Neural progenitor cell (in vitro differentiated cells): ENCODE measurements around the gene MARVELD1. TPM values are rescaled to one million over a fixed set of nuclear protein-coding genes. Genes with fewer than 3 reads are reported as not detected.
A peak's percentile ranks its signal among the peaks of the same experiment; 100 is the strongest.

Source experiments
- DNase-seq: peaks from one replicate; pipeline ENCODE4 v3.0.0-alpha.2; 2016; ENCODE audit warnings: low spot score
- H2AFZ ChIP-seq: fragments of 200-600 bp; sonication (generic); replicated peaks from 2 replicates; pipeline ENCODE4 v1.6.1; 2016; ENCODE audit warnings: antibody characterized with exemption
- H3F3A ChIP-seq: fragments of 200-600 bp; sonication (generic); 2 replicates; pipeline ENCODE4 v1.6.1; 2016; ENCODE audit warnings: antibody characterized with exemption, low read depth
- H3K27ac ChIP-seq: fragments of 200-600 bp; sonication (generic); 2 replicates; pipeline ENCODE4 v1.5.1; 2016; ENCODE audit warnings: mild to moderate bottlenecking
- H3K27me3 ChIP-seq: fragments of 200-600 bp; sonication (generic); 2 replicates; pipeline ENCODE4 v1.6.1; 2016; ENCODE audit warnings: mild to moderate bottlenecking, moderate library complexity
- H3K36me3 ChIP-seq: fragments of 200-600 bp; sonication (generic); 2 replicates; pipeline ENCODE4 v1.5.1; 2016
- H3K4me1 ChIP-seq: fragments of 200-600 bp; sonication (generic); 2 replicates; pipeline ENCODE4 v1.6.1; 2016; ENCODE audit warnings: mixed run types
- H3K4me2 ChIP-seq: fragments of 200-600 bp; sonication (generic); 2 replicates; pipeline ENCODE4 v1.6.1; 2016
- H3K4me3 ChIP-seq: fragments of 200-600 bp; sonication (generic); 2 replicates; pipeline ENCODE4 v1.5.1; 2016
- H3K79me2 ChIP-seq: fragments of 200-600 bp; sonication (generic); 2 replicates; pipeline ENCODE4 v1.6.1; 2016; ENCODE audit warnings: low read depth
- H3K9ac ChIP-seq: fragments of 200-600 bp; sonication (generic); 2 replicates; pipeline ENCODE4 v1.6.1; 2016
- H3K9me3 ChIP-seq: fragments of 200-600 bp; sonication (generic); 2 replicates; pipeline ENCODE4 v1.5.1; 2016; ENCODE audit warnings: low read depth
- H4K20me1 ChIP-seq: fragments of 200-600 bp; sonication (generic); 2 replicates; pipeline ENCODE4 v1.6.1; 2016; ENCODE audit warnings: low read depth
- H3K27ac Mint-ChIP-seq: 3 replicates; pipeline ENCODE4 v1.8.0; 2021; ENCODE audit warnings: mixed read lengths
- H3K27me3 Mint-ChIP-seq: 2 replicates; pipeline ENCODE4 v1.8.0; 2022; ENCODE audit warnings: low read depth, mild to moderate bottlenecking, inconsistent platforms, moderate library complexity, mixed read lengths; ENCODE audit not compliant: insufficient read depth
- H3K36me3 Mint-ChIP-seq: 3 replicates; pipeline ENCODE4 v1.8.0; 2021; ENCODE audit warnings: mixed read lengths
- H3K4me1 Mint-ChIP-seq: 3 replicates; pipeline ENCODE4 v1.8.0; 2021; ENCODE audit warnings: mixed read lengths
- H3K4me3 Mint-ChIP-seq: 3 replicates; pipeline ENCODE4 v1.8.0; 2021; ENCODE audit warnings: mild to moderate bottlenecking, moderate library complexity, mixed read lengths
- H3K9me3 Mint-ChIP-seq: 3 replicates; pipeline ENCODE4 v1.8.0; 2020; ENCODE audit warnings: mixed read lengths
- CTCF ChIP-seq: fragments of 200-600 bp; sonication (generic); IDR thresholded peaks from 2 replicates; pipeline ENCODE4 v1.5.1; 2017; ENCODE audit warnings: antibody characterized with exemption, mild to moderate bottlenecking
- EZH2 ChIP-seq: fragments of 200-600 bp; sonication (generic); IDR thresholded peaks from 2 replicates; pipeline ENCODE4 v1.6.1; 2017; ENCODE audit warnings: antibody characterized with exemption, mild to moderate bottlenecking, moderate library complexity
- EZH2phosphoT487 ChIP-seq: fragments of 200-600 bp; sonication (generic); IDR thresholded peaks from 2 replicates; pipeline ENCODE4 v1.6.1; 2017; ENCODE audit warnings: antibody characterized with exemption
- total RNA-seq: library from RNA; depleted of rRNA; stranded (reverse); fragments of >200 nt; gene quantifications from 2 replicates; pipeline ENCODE4 v1.2.3, GENCODE V29; 2015; ENCODE audit warnings: low replicate concordance

Gene MARVELD1
- total RNA-seq, 1 donor from 2014 or later, result 7.1 TPM

- Mint-ChIP-seq H3K9me3 (peaks cover 3% of the 10 kb centered on the region), H3K4me1 (peaks cover 12% of the 10 kb centered on the region), H3K27ac (no peak overlapping the region), H3K4me3 (no peak overlapping the region), H3K27me3 (peaks cover 8% of the 10 kb centered on the region), H3K36me3 (no peaks in the 10 kb centered on the region)
- Histone ChIP-seq H3K4me2 (no peak overlapping the region), H3K4me1 (peaks cover 3% of the 10 kb centered on the region), H4K20me1 (peaks cover 15% of the 10 kb centered on the region), H3F3A (no peaks in the 10 kb centered on the region), H3K4me3 (no peak overlapping the region), H3K79me2 (peaks cover 17% of the 10 kb centered on the region), H3K9ac (no peak overlapping the region), H3K27me3 (peaks cover 33% of the 10 kb centered on the region), H3K27ac (no peak overlapping the region), H2AFZ (no peak overlapping the region), H3K9me3 (no peaks in the 10 kb centered on the region), H3K36me3 (no peaks in the 10 kb centered on the region)
- no peak for DNase-seq
- TF ChIP-seq EZH2 (no peak), EZH2phosphoT487 (no peak), CTCF (no peak)
These were observed 20.5 kb downstream of the MARVELD1 start for GRCh38 chr10:97734021-97734420.

DNA sequence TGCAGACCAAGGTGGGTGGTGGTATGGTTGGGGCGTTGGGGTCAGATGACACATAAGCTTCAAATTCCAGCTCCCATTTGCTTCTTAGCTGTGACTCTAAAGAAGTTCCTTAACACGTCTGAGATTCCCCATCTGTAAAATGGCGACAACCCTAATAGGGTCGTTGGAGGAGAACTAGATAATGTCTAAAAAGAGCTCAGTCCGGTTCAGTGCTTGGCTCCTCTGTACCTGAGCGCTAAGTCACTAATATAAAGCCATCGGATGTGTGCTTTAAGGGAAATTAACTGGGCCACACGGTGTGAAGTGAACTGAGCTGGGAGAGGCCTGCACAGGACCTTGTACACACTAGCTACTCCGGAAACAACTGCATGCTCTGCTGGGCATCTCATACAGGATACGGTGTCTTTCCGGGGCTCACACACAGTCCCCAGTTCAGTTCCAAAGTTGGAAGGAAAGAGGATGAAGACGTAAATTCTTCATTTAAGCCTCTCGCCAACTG is 22.9 kb downstream of the MARVELD1 start:
- Histone ChIP-seq H4K20me1 (peaks cover 27% of the 10 kb centered on the region), H2AFZ (peak overlapping the region; percentile 78), H3F3A (no peaks in the 10 kb centered on the region), H3K9ac (no peak overlapping the region), H3K4me1 (peaks cover 3% of the 10 kb centered on the region), H3K27me3 (peaks cover 33% of the 10 kb centered on the region), H3K4me2 (no peak overlapping the region), H3K79me2 (peaks cover 28% of the 10 kb centered on the region), H3K27ac (no peak overlapping the region), H3K36me3 (no peaks in the 10 kb centered on the region), H3K9me3 (no peaks in the 10 kb centered on the region), H3K4me3 (no peak overlapping the region)
- Mint-ChIP-seq H3K4me1 (peaks cover 34% of the 10 kb centered on the region), H3K4me3 (peak overlapping the region; percentile 95), H3K36me3 (peaks cover 2% of the 10 kb centered on the region), H3K27me3 (peaks cover 8% of the 10 kb centered on the region), H3K27ac (peak overlapping the region; percentile 72), H3K9me3 (peaks cover 2% of the 10 kb centered on the region)
- DNase-seq, result no peak
- TF ChIP-seq CTCF, result no peak
- TF ChIP-seq EZH2phosphoT487, result no peak
- TF ChIP-seq EZH2, result no peak

DNA sequence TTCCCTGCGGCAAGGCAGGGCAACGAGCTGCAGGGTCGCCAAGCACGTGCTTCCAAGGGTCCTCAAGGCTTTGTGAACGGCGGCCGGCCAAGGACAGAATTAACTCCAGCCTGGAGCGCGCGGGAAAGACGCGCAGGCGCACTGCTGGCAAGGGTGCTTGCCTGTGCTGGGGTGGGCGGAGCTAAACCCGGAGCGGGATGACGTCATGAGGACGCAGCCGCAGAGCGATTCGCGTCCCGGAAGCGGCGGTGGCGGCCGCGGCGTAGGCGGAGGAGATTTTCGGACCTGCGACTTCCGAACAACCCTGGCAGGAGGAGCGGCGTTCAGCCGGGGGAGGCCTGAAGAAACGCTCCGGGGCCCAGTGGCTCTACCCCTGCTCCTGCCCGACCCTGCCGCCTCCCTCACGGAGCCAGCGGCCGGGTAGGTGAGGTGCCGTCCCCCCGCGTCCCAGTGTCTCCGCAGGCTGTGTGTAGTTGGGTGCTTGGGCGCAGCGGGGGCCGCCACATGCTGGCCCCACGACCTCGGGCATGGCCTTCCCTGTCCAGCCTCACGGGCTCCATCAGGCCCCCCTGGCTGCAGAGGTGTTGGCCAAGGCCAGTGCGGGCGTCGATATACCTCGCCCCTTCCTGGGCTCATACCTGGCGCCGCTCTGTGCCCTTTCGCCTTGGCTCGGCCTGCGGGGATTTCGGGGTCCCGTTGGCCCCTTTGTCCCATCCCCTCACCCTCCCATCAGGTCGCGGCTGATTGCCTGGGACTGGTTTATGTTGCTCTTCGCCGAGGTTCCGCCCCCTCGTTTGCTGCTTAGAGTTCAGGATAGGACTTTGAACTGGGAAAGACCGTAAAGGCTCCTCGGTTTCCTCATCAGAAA is 23.6 kb downstream of the MARVELD1 start, which contains the start of gene ZFYVE27:
Gene ZFYVE27, plus strand, starts transcription at position 227 of the 868 bp plus-strand sequence. CDS start 1,350 bp downstream, outside the sequence.
- peaks cover 27% of the 10 kb centered on the region for H4K20me1 ChIP-seq
- peak within 1 kb of the TSS; percentile 96 for H3K4me2 ChIP-seq
- H3K27ac Mint-ChIP-seq, result peak within 1 kb of the TSS; percentile 72
- H2AFZ ChIP-seq, result peak within 1 kb of the TSS; percentile 89
- peak within 1 kb of the TSS; percentile 71 for H3K9ac ChIP-seq
- peaks cover 38% of the 10 kb centered on the region for H3K4me1 Mint-ChIP-seq
- peak within 1 kb of the TSS; percentile 88 for H3K4me3 ChIP-seq
- H3K9me3 Mint-ChIP-seq, result peaks cover 2% of the 10 kb centered on the region
- DNase-seq, result peak; percentile 96
- H3K36me3 Mint-ChIP-seq, result peaks cover 3% of the 10 kb centered on the region
- peaks cover 28% of the 10 kb centered on the region for H3K79me2 ChIP-seq
- no peaks in the 10 kb centered on the region for H3K36me3 ChIP-seq
- no peaks in the 10 kb centered on the region for H3K9me3 ChIP-seq
- H3K27me3 Mint-ChIP-seq, result peaks cover 8% of the 10 kb centered on the region
- H3F3A ChIP-seq, result no peaks in the 10 kb centered on the region
- H3K4me3 Mint-ChIP-seq, result peak within 1 kb of the TSS; percentile 95
- H3K27me3 ChIP-seq, result peaks cover 33% of the 10 kb centered on the region
- no peak within 1 kb of the TSS for H3K27ac ChIP-seq
- peaks cover 3% of the 10 kb centered on the region for H3K4me1 ChIP-seq
- TF ChIP-seq EZH2phosphoT487 (peak; percentile 29), CTCF (no peak)
